Measurements from ENCODE around the gene RSBN1L.

RSBN1L gene

GRCh38 chr7:77800158-77800557, 103.9 kb downstream of the RSBN1L start:
- no peak for TF ChIP-seq SIN3A (IDR thresholded peaks at IDR 0.05; ENCODE audit: borderline replicate concordance, insufficient read depth, low read length)
- no peak for TF ChIP-seq POLR2AphosphoS5 (IDR thresholded peaks at IDR 0.05; ENCODE audit: low read depth, low read length)
- no peak for TF ChIP-seq TAF1 (IDR thresholded peaks at IDR 0.05; ENCODE audit: borderline replicate concordance, insufficient read depth, low read length)
- no peak for TF ChIP-seq REST (IDR thresholded peaks at IDR 0.05; ENCODE audit: insufficient read depth in 1 of 2, low read depth in 2 of 2, low read length in 2 of 2)
- no peak for TF ChIP-seq FOXP2 (optimal IDR thresholded peaks at IDR 0.05; ENCODE audit: borderline replicate concordance, extremely low read depth, extremely low read length, insufficient read depth)

- TF ChIP-seq REST (IDR thresholded peaks at IDR 0.05; ENCODE audit: insufficient read depth in 1 of 2, low read depth in 2 of 2, low read length in 2 of 2), result no peak
- no peak for TF ChIP-seq SIN3A (IDR thresholded peaks at IDR 0.05; ENCODE audit: borderline replicate concordance, insufficient read depth, low read length)
- TF ChIP-seq TAF1 (IDR thresholded peaks at IDR 0.05; ENCODE audit: borderline replicate concordance, insufficient read depth, low read length), result no peak
- TF ChIP-seq POLR2AphosphoS5 (IDR thresholded peaks at IDR 0.05; ENCODE audit: low read depth, low read length), result no peak
- no peak for TF ChIP-seq FOXP2 (optimal IDR thresholded peaks at IDR 0.05; ENCODE audit: borderline replicate concordance, extremely low read depth, extremely low read length, insufficient read depth)
These were observed 104.5 kb downstream of the RSBN1L start for GRCh38 chr7:77800730-77801129.

GRCh38 chr7:77802557-77803405, 106.5 kb downstream of the RSBN1L start:
- TF ChIP-seq FOXP2 (optimal IDR thresholded peaks at IDR 0.05; ENCODE audit: borderline replicate concordance, extremely low read depth, extremely low read length, insufficient read depth) (no peak), REST (IDR thresholded peaks at IDR 0.05; ENCODE audit: insufficient read depth in 1 of 2, low read depth in 2 of 2, low read length in 2 of 2) (no peak), SIN3A (IDR thresholded peaks at IDR 0.05; ENCODE audit: borderline replicate concordance, insufficient read depth, low read length) (no peak), POLR2AphosphoS5 (IDR thresholded peaks at IDR 0.05; ENCODE audit: low read depth, low read length) (no peak), TAF1 (IDR thresholded peaks at IDR 0.05; ENCODE audit: borderline replicate concordance, insufficient read depth, low read length) (no peak)

GRCh38 chr7:77806425-77806824, 110.2 kb downstream of the RSBN1L start:
- TF ChIP-seq REST (IDR thresholded peaks at IDR 0.05; ENCODE audit: insufficient read depth in 1 of 2, low read depth in 2 of 2, low read length in 2 of 2), result no peak
- no peak for TF ChIP-seq FOXP2 (optimal IDR thresholded peaks at IDR 0.05; ENCODE audit: borderline replicate concordance, extremely low read depth, extremely low read length, insufficient read depth)
- TF ChIP-seq SIN3A (IDR thresholded peaks at IDR 0.05; ENCODE audit: borderline replicate concordance, insufficient read depth, low read length), result no peak
- no peak for TF ChIP-seq TAF1 (IDR thresholded peaks at IDR 0.05; ENCODE audit: borderline replicate concordance, insufficient read depth, low read length)
- no peak for TF ChIP-seq POLR2AphosphoS5 (IDR thresholded peaks at IDR 0.05; ENCODE audit: low read depth, low read length)
